B cell (primary cell): ENCODE data around the gene RTL9. TPM values are rescaled to one million over a fixed set of nuclear protein-coding genes. Genes with fewer than 3 reads are reported as not detected.

Experiments used
- ATAC-seq: fragments of 200-7000 bp; cut with Tn5 transposase; one replicate; pipeline ENCODE4 v1.10.0; 2021; ENCODE audit warnings: low read depth, mild to moderate bottlenecking, moderate number of reproducible peaks, moderate library complexity
- CTCF ChIA-PET: fragments of 350-600 bp; sonication (Branson Sonifier 250); formaldehyde crosslinking; loops from one replicate; lab custom pipeline; 2021; ENCODE audit warnings: antibody characterized with exemption, inconsistent platforms; lab: Charles Lee
- POLR2A ChIA-PET: fragments of 350-600 bp; sonication (Branson Sonifier 250); formaldehyde crosslinking; loops from one replicate; lab custom pipeline; 2021; ENCODE audit warnings: antibody characterized with exemption; lab: Charles Lee
- DNase-seq: peaks from one replicate; pipeline ENCODE4 v3.0.0; 2013
- H2AFZ ChIP-seq: 2 replicates; pipeline ENCODE4 v1.6.1; 2012; ENCODE audit warnings: mild to moderate bottlenecking, low read depth, low read length; ENCODE audit not compliant: insufficient read depth, poor library complexity, severe bottlenecking
- H3K27ac ChIP-seq, 2 donors: 1 replicate in 1 of 2; 2 replicates in 1 of 2; pipeline ENCODE4 v1.5.1; 2012 to 2013; ENCODE audit warnings: low read length in 2 of 2, mild to moderate bottlenecking in 2 of 2, moderate library complexity in 1 of 2
- H3K27me3 ChIP-seq, 4 experiments: fragments of 200-600 bp in 1 of 4; sonication (generic) in 1 of 4; replicated peaks in 1 of 4; 1 replicate in 2 of 4; 2 replicates in 2 of 4; pipeline versions ENCODE4 v1.6.1 to v1.7.0; 2013 to 2016; ENCODE audit warnings: low read length in 3 of 4, mild to moderate bottlenecking in 2 of 4, mixed read lengths in 1 of 4, moderate library complexity in 1 of 4; ENCODE audit not compliant: insufficient read depth in 4 of 4, control insufficient read depth in 3 of 4; ENCODE audit errors: control extremely low read depth in 1 of 4
- H3K36me3 ChIP-seq, 2 experiments: replicated peaks in 1 of 2; 1 replicate in 1 of 2; 2 replicates in 1 of 2; pipeline versions ENCODE4 v1.6.1 to v1.7.1; 2013; ENCODE audit warnings: low read length in 1 of 2; ENCODE audit not compliant: insufficient read depth in 2 of 2, control insufficient read depth in 1 of 2; ENCODE audit errors: control extremely low read depth in 1 of 2, extremely low read depth in 1 of 2
- H3K4me1 ChIP-seq, 2 donors: fragments of 200-600 bp in 1 of 2; sonication (generic) in 1 of 2; 1 replicate in 1 of 2; 2 replicates in 1 of 2; pipeline versions ENCODE4 v1.5.1 to v1.6.1; 2013 to 2017; ENCODE audit warnings: low read length in 2 of 2; ENCODE audit not compliant: control insufficient read depth in 2 of 2, insufficient read depth in 2 of 2
- H3K4me2 ChIP-seq: replicated peaks from 2 replicates; pipeline ENCODE3; 2012; ENCODE audit warnings: mild to moderate bottlenecking, low read depth, low read length; ENCODE audit not compliant: poor library complexity, severe bottlenecking
- H3K4me3 ChIP-seq, 5 experiments: fragments of 200-600 bp in 1 of 5; sonication (generic) in 1 of 5; 1 replicate in 3 of 5; 2 replicates in 2 of 5; pipeline versions ENCODE4 v1.5.1 to v1.7.0; 2011 to 2016; ENCODE audit warnings: low read length in 4 of 5, mild to moderate bottlenecking in 4 of 5, low read depth in 2 of 5, control low read depth in 1 of 5, moderate library complexity in 1 of 5; ENCODE audit not compliant: insufficient read depth in 1 of 5; ENCODE audit errors: control extremely low read depth in 1 of 5, extremely low read depth in 1 of 5
- H3K79me2 ChIP-seq: fragments of 200-600 bp; sonication (generic); one replicate; pipeline ENCODE4 v1.6.0; 2016; ENCODE audit warnings: low read length; ENCODE audit not compliant: control insufficient read depth, insufficient read depth
- H3K9ac ChIP-seq: fragments of 200-600 bp; sonication (generic); 2 replicates; pipeline ENCODE4 v1.6.1; 2017; ENCODE audit warnings: mild to moderate bottlenecking, low read length, moderate library complexity
- H3K9me3 ChIP-seq, 3 donors: one replicate each; pipeline versions ENCODE4 v1.6.1 to v1.7.1; 2013; ENCODE audit warnings: low read length in 2 of 3; ENCODE audit not compliant: control insufficient read depth in 2 of 3, insufficient read depth in 1 of 3; ENCODE audit errors: control extremely low read depth in 1 of 3
- H4K20me1 ChIP-seq: 2 replicates; pipeline ENCODE4 v1.6.0; 2012; ENCODE audit warnings: mild to moderate bottlenecking, low read length; ENCODE audit not compliant: insufficient read depth, control insufficient read depth, poor library complexity, severe bottlenecking
- H3K27ac Mint-ChIP-seq: one replicate; pipeline ENCODE4 v1.8.0; 2021; ENCODE audit warnings: mixed read lengths
- H3K27me3 Mint-ChIP-seq: one replicate; pipeline ENCODE4 v1.8.0; 2021; ENCODE audit warnings: mixed read lengths
- H3K4me1 Mint-ChIP-seq: one replicate; pipeline ENCODE4 v1.8.0; 2021; ENCODE audit warnings: mixed read lengths
- H3K4me3 Mint-ChIP-seq: one replicate; pipeline ENCODE4 v1.8.0; 2021; ENCODE audit warnings: mixed read lengths
- H3K9me3 Mint-ChIP-seq: one replicate; pipeline ENCODE4 v1.8.0; 2022; ENCODE audit warnings: mixed read lengths; ENCODE audit not compliant: insufficient read depth
- CTCF ChIP-seq: fragments of 200-600 bp; IDR thresholded peaks from one replicate; pipeline ENCODE4 v1.8.0; 2022; ENCODE audit warnings: antibody characterized with exemption, mild to moderate bottlenecking
- EZH2 ChIP-seq: IDR thresholded peaks from 2 replicates; pipeline ENCODE4 v1.6.1; 2012; ENCODE audit warnings: borderline replicate concordance, low read depth, mild to moderate bottlenecking, moderate library complexity, low read length; ENCODE audit not compliant: insufficient read depth, poor library complexity, severe bottlenecking
- WGBS: methylation state at CpG from one replicate; pipeline ENCODE4 v1.1.5; 2013; ENCODE audit warnings: missing lambda C conversion rate; ENCODE audit not compliant: insufficient coverage; 5-methylcytosine and 5-hydroxymethylcytosine counted together
- intact Hi-C: fragments of 100-400 bp; cut with micrococcal nuclease; formaldehyde crosslinking; loops from one replicate; pipeline ENCODE4 v1.10.0; 2022
- polyA plus RNA-seq: library from polyadenylated mRNA; depleted of rRNA; stranded (reverse); fragments of >200 nt; gene quantifications from 2 replicates; pipeline ENCODE4 v1.2.3, GENCODE V29; 2012
- total RNA-seq, 2 donors: library from RNA; stranded (reverse); fragments of 120-200 nt in 1 of 2; gene quantifications; 1 replicate in 1 of 2; 2 replicates in 1 of 2; pipeline versions ENCODE4 v1.2.3 to v1.2.4, GENCODE V29; 2013 to 2022

RTL9 gene
- total and polyA plus RNA-seq, 2 donors (not counting 1 experiment from before 2014, with no cell fraction given) = not detected

- TF ChIP-seq EZH2 (no peak), CTCF (no peak)
- no peaks in the 10 kb centered on the region for H3K4me1 ChIP-seq
- no peak overlapping the region for H3K9ac ChIP-seq
- Mint-ChIP-seq H3K27me3 (peaks cover 9% of the 10 kb centered on the region), H3K27ac (no peak overlapping the region), H3K9me3 (no peaks in the 10 kb centered on the region), H3K4me1 (no peaks in the 10 kb centered on the region), H3K4me3 (no peak overlapping the region)
- POLR2A ChIA-PET = no interaction called here
- H3K27ac ChIP-seq = no peak overlapping the region
- H3K27me3 ChIP-seq = no peaks in the 10 kb centered on the region
- no peaks in the 10 kb centered on the region for H3K36me3 ChIP-seq
- no peak overlapping the region for H3K4me2 ChIP-seq
- CTCF ChIA-PET = interaction anchor here (0.6 kb wide), 1 partner anchor 390 kb away, joined by 3 read pairs; no protein-coding TSS in a partner anchor
- intact Hi-C loops = no loop called here
- no peak for ATAC-seq
- no peaks in the 10 kb centered on the region for H3K79me2 ChIP-seq
- no peak for DNase-seq
- H4K20me1 ChIP-seq = no peaks in the 10 kb centered on the region
- H2AFZ ChIP-seq = no peak overlapping the region
- H3K4me3 ChIP-seq = no peak overlapping the region
- no peaks in the 10 kb centered on the region for H3K9me3 ChIP-seq
- WGBS = no CpG with 5 or more reads among the region's 2 CpGs
Measured at GRCh38 chrX:110381216-110381615, 22.6 kb downstream of the RTL9 start.

- Histone ChIP-seq H3K36me3 (no peaks in the 10 kb centered on the region), H3K9me3 (no peaks in the 10 kb centered on the region), H3K27me3 (no peaks in the 10 kb centered on the region), H3K4me3 (no peak overlapping the region), H3K27ac (no peak overlapping the region), H3K79me2 (no peaks in the 10 kb centered on the region), H4K20me1 (no peaks in the 10 kb centered on the region), H3K4me2 (no peak overlapping the region), H2AFZ (no peak overlapping the region), H3K9ac (no peak overlapping the region), H3K4me1 (no peaks in the 10 kb centered on the region)
- ATAC-seq = no peak
- Mint-ChIP-seq H3K9me3 (no peaks in the 10 kb centered on the region), H3K4me3 (no peak overlapping the region), H3K4me1 (no peaks in the 10 kb centered on the region), H3K27me3 (peaks cover 10% of the 10 kb centered on the region), H3K27ac (no peak overlapping the region)
- intact Hi-C loops = no loop called here
- CTCF ChIA-PET = no interaction called here
- 86% methylated on average over 1 of the region's 2 CpGs for WGBS
- no peak for DNase-seq
- POLR2A ChIA-PET = no interaction called here
- TF ChIP-seq EZH2 = no peak
- TF ChIP-seq CTCF = no peak
Measured at GRCh38 chrX:110383414-110383813, 24.8 kb downstream of the RTL9 start.
